HL-60 (cell line): Measurements from ENCODE around the gene OOSP4B.
A peak's percentile ranks its signal among the peaks of the same experiment; 100 is the strongest.

Experiments
- DNase-seq, 2 experiments: peaks; one replicate each; pipeline ENCODE4 v3.0.0-alpha.2; 2010 to 2020; ENCODE audit warnings: low read depth in 1 of 2, low spot score in 1 of 2
- H3K27ac ChIP-seq: fragments of 250-450 bp; sonication (Bioruptor Pico); replicated peaks from 2 replicates; pipeline ENCODE4 v1.5.1; 2020; ENCODE audit warnings: mild to moderate bottlenecking, moderate library complexity
- H3K27me3 ChIP-seq: fragments of 250-450 bp; sonication (Bioruptor Pico); 2 replicates; pipeline ENCODE4 v1.5.1; 2021; ENCODE audit warnings: mild to moderate bottlenecking, moderate library complexity; ENCODE audit not compliant: insufficient read depth, poor library complexity, severe bottlenecking
- H3K4me3 ChIP-seq: replicated peaks from 2 replicates; pipeline ENCODE4 v1.5.1; 2011; ENCODE audit warnings: mild to moderate bottlenecking, control low read depth, low read length; ENCODE audit not compliant: insufficient read depth
- CTCF ChIP-seq: IDR thresholded peaks from one replicate; pipeline ENCODE4 v1.5.1; 2011; ENCODE audit warnings: low read length, control low read depth, inconsistent platforms; ENCODE audit not compliant: insufficient read depth
- GABPA ChIP-seq: IDR thresholded peaks from 2 replicates; pipeline ENCODE4 v1.6.1; 2012; ENCODE audit warnings: low read depth
- POLR2AphosphoS5 ChIP-seq: IDR thresholded peaks from 2 replicates; pipeline ENCODE4 v1.6.1; 2012; ENCODE audit warnings: low read depth
- REST ChIP-seq: IDR thresholded peaks from 2 replicates; pipeline ENCODE4 v1.6.1; 2012; ENCODE audit warnings: low read depth; ENCODE audit not compliant: insufficient replicate concordance
- SPI1 ChIP-seq: IDR thresholded peaks from 2 replicates; pipeline ENCODE4 v1.6.1; 2012; ENCODE audit warnings: low read depth, mild to moderate bottlenecking, borderline replicate concordance

Gene OOSP4B

GRCh38 chr11:60077981-60078380, 61.0 kb downstream of the OOSP4B start:
- peak in 1 of 2 experiments; percentile 12 for DNase-seq
- Histone ChIP-seq H3K27me3 (no peaks in the 10 kb centered on the region), H3K27ac (no peak overlapping the region), H3K4me3 (no peak overlapping the region)
- TF ChIP-seq REST (no peak), POLR2AphosphoS5 (no peak), GABPA (no peak), SPI1 (no peak), CTCF (no peak)

GRCh38 chr11:60078745-60079144, 61.8 kb downstream of the OOSP4B start:
- Histone ChIP-seq H3K4me3 (no peak overlapping the region), H3K27me3 (no peaks in the 10 kb centered on the region), H3K27ac (no peak overlapping the region)
- no peak for TF ChIP-seq POLR2AphosphoS5
- TF ChIP-seq REST: no peak
- TF ChIP-seq SPI1: no peak
- no peak for TF ChIP-seq CTCF
- TF ChIP-seq GABPA: no peak
- DNase-seq: peak in 1 of 2 experiments; percentile 5

GRCh38 chr11:60080535-60080934, 63.6 kb downstream of the OOSP4B start:
- Histone ChIP-seq H3K4me3 (no peak overlapping the region), H3K27ac (no peak overlapping the region), H3K27me3 (no peaks in the 10 kb centered on the region)
- TF ChIP-seq POLR2AphosphoS5: no peak
- no peak for TF ChIP-seq SPI1
- no peak for TF ChIP-seq REST
- no peak for TF ChIP-seq GABPA
- TF ChIP-seq CTCF: no peak
- DNase-seq: no peak
